ENCODE data around the gene KCNN3. TPM values are rescaled to one million over a fixed set of nuclear protein-coding genes. Genes with fewer than 3 reads are reported as not detected.

Gene KCNN3
- total and polyA plus RNA-seq, 8 donors: 1.9 to 3.1 (median 2.3) TPM

DNA sequence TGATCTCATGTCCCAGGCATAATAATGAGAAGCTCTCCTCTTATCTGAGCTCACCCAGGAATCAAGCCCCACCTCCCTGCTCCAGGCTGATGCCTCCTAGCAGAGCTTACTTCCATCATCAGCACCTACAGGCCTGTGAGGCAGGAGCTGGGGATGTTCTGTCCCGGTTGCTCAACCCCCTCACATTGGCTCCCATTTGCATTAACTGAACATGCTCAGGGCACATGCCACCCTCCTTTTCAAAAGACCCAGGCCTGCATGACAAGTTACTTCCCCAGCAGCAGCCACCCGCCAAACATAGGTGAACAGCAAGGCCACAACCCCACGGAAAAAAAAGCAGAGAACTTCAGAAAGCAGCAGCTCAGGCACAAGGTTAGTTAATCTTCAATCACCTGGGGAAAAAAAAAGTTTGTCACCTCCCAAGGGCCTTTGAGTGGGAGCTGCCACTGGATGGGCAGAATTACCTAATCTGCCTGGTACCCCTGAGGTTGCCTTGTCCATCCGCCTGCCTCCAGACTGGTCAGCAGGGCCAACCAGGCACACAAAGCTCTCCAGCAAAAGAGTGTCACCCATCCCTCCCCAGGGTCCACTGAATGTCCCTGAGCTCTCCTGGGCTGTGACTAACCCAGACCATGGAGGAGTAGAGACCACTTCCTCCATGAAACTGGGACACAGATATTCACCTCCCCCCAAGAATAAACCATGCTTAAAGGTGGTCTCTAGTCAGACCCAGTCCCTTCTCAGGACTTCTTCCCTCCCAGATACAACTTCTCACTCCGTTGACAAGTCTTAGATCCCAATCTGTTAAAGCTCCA lies 4.4 kb downstream of the KCNN3 start:
- Histone ChIP-seq H3K27me3 (peaks cover 6 to 44% of the 10 kb centered on the region in 2 donors), H3K9me3 (no peaks in the 10 kb centered on the region), H3K4me3 (no peak overlapping the region), H3K36me3 (no peaks in the 10 kb centered on the region), H3K4me1 (peaks cover 13 to 28% of the 10 kb centered on the region in 2 donors), H3K27ac (no peak overlapping the region)
- TF ChIP-seq CTCF (IDR thresholded peaks at IDR 0.05): no peak
- no peak for DNase-seq
- intact Hi-C loops (cut with DNase I): no loop called here
- ATAC-seq: no peak

DNA sequence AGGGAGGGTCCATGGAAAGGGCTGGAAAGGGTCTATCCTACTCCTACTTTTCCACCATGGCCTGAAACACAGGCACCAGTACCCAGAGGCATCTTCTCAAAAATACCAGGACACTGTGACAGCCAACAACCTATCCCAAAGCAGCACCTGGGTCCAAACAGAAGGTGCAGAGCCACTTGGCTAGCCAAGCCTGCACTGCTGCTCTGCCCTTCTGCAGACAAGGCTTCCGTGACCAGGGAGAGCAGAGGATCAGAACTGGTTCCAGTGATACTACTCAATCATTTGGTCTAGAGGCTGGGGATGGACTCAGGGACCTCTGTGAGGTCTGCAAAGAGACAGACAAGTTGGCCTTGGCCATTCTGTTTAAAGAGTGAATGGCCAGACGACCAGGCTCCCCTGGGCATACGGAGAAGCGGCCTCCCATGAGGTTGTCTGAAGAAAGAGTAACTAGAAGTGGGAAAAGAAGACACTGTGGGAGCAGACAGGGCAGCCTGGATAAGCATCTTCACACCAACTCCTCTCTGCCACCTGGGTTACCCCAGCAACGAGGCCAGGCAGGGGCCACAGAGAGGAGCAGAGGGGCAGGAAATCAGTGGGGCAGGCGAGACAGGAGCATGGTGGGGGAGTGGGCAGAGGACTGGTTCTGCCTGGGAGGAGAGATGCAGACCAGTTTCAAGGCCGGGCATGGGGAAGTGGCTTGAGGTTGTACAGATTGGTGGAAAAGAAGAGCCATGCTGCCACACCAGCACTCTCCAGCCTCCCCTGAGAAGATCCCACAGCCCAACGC lies 5.7 kb downstream of the KCNN3 start:
- intact Hi-C loops (cut with DNase I): no loop called here
- DNase-seq (no peak), ATAC-seq (no peak)
- no peak for TF ChIP-seq CTCF (IDR thresholded peaks at IDR 0.05)
- Histone ChIP-seq H3K36me3 (no peaks in the 10 kb centered on the region), H3K27ac (no peak overlapping the region), H3K4me3 (no peak overlapping the region), H3K27me3 (peaks cover 6 to 32% of the 10 kb centered on the region in 2 donors), H3K9me3 (no peaks in the 10 kb centered on the region), H3K4me1 (peaks cover 5 to 15% of the 10 kb centered on the region in 2 donors)

DNA sequence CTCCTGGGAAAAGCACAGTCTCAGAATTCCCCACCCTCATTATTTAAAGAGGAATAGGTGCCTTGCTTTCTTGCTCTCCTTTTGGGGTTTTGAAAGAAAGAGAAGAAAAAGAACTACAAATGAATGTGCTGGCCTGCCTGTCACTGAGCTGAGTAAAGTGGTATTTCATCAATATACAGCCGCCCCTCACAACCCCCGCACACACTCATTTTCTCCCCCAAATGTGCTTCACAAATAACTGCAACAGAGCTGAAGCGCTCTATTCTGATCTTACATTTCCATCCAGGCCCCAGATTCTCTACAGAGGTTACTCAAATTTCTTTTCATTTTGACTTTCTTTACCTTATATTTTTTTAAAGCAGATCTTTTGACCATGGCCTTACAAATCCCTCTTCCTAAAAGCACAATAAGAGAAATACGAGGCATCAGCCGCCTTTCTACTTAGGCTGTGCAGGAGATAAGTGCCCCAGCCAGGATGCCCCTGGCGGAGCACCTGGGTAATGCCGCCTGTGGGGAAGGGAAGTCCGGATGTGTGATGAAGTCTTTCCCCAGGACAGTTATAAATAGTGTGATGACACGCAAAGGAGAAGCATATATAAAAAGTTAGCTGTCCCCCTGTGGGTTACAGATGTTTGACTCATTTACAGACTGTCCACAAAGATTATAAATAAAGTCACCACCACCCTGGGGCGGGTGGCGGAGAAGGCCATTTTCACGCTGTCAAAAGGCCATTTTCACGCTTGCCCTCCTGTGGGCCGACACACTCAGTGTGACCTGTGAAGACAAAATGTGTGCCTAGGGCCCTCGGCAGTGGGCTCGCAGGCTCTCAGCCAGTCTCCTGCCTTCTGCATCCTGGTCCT lies 6.5 kb downstream of the KCNN3 start:
- TF ChIP-seq CTCF (IDR thresholded peaks at IDR 0.05): peak; percentile 14 to 54
- DNase-seq (peak in 1 of 4 donors; percentile 33), ATAC-seq (no peak)
- Histone ChIP-seq H3K4me1 (peaks cover 0 to 8% of the 10 kb centered on the region in 2 donors), H3K36me3 (no peaks in the 10 kb centered on the region), H3K4me3 (no peak overlapping the region), H3K9me3 (no peaks in the 10 kb centered on the region), H3K27ac (no peak overlapping the region), H3K27me3 (peaks cover 6 to 23% of the 10 kb centered on the region in 2 donors)
- intact Hi-C loops (cut with DNase I): no loop called here

DNA sequence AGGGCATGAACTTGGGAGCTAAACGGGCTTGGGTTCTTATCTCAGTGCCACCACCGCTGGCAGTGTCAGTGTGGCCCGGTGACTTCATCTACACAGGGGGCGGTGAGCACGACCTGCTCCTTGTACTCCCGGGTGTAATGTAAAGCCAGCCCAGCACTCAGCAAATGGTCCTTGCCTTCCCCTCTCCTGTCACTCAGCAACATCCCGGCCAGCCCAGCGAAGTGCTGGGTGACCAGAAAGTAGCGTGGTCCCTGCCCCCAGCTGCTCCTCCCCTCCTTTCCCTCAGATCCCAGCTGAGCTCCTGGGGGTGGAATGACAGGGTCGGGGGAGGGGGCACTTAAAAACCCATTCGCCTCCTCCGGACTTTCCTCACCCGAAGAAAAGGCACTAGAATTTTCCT lies 7.2 kb downstream of the KCNN3 start:
- no peak for TF ChIP-seq CTCF (IDR thresholded peaks at IDR 0.05)

More for the DNA sequence above, 7.2 kb downstream of the KCNN3 start:
- H3K36me3 ChIP-seq: no peaks in the 10 kb centered on the region
- H3K4me3 ChIP-seq: no peak overlapping the region
- intact Hi-C loops (cut with DNase I): no loop called here
- no peak overlapping the region for H3K27ac ChIP-seq
- no peak for ATAC-seq
- no peaks in the 10 kb centered on the region for H3K9me3 ChIP-seq
- H3K4me1 ChIP-seq: peaks cover 0 to 2% of the 10 kb centered on the region in 2 donors
- no peak for DNase-seq
- peaks cover 3 to 17% of the 10 kb centered on the region in 2 donors for H3K27me3 ChIP-seq

Measured in left lung (tissue), 10 donors.